GM18868 (cell line): ENCODE measurements around the gene CFAP77.

Experiments
- ATAC-seq: cut with Tn5 transposase; IDR thresholded peaks from one replicate; pipeline ENCODE4 v1.9.1; 2021; ENCODE audit warnings: mild to moderate bottlenecking, moderate library complexity; ENCODE audit not compliant: unreplicated experiment

Gene CFAP77

DNA sequence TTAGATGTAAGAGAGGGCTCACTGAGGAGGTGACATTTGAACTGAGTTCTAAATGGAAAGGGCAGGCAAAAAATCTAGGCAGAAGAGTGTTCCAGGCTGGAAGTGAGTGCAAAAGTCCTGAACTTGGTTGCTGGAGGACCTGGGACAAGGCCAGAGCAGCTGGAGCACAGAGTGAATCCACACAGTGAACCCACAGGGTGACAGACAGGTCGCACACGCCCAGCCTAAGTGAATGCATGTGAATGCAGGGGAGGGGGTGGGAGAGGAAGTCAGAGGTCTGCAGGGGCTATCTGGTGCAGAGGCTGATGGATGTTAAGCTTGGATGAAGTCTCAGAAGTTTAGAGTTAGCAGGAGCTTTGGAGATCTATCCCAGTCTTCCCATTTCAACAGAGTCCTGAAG, 2.8 kb upstream of the CFAP77 start:
- ATAC-seq, result no peak

- ATAC-seq, result no peak
Observed at GRCh38 chr9:132408521-132408920, 1.5 kb upstream of the CFAP77 start.

- no peak for ATAC-seq
Observed at GRCh38 chr9:132410642-132411041, 631 bp downstream of the CFAP77 start.

DNA sequence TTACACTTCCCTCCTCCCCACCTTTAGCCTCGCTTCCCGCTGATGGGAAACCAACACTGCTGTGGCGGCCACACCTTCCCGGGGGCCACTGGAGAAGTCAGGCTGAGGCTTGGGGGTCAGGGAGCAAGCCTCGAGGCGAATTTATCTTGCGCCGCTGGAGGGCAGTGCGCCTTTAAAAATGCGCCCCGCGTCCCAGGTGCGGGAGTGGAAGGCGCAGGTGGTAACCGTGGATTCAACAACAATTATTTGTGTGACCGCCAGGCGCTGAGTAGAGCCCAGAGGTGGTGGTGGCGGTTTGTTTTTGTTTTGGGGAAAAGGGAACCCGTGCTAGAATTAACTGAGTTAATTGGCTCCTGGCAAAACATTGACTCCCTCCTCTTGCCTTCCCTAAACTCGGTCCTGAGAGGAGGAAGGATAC, 1.1 kb downstream of the CFAP77 start:
- no peak for ATAC-seq

DNA sequence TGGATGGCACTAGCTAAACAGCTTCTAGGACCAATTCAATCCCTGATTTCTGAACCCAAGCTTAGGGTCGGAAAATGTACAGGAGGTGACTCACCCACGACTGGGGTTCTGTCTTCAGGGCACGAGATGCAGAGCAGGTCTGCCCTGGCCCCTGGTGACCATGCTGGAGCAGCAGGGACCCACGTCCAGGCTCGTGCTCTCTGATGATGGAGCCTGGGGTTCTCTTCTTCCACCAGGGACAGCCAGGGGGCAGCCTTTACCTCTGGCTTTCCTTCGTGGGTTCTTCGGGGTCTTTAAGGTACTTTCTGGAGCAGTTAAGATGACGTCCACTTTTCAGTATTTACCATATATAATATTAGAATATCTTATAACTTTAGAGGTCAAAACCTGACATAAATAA, 2.1 kb downstream of the CFAP77 start:
- ATAC-seq, result no peak

DNA sequence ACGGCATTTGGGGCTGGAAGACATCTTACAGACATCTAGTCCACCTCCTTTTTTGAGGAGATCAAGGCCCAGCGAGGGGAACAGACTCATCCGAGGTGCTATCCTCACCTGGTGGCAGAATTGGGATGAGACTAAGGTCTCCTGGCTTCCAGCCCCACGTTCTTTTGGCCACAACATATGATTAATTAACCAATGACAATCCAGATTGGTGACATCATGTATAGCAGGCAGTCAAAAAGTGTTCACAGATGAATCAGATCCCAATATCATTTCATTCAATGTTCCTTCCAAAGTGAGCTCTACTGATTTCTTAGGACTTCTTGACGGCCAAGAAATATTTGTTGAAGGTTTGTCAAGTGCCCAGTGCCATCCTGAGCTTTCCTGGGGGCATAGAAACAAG, 3.9 kb downstream of the CFAP77 start:
- ATAC-seq, result no peak

DNA sequence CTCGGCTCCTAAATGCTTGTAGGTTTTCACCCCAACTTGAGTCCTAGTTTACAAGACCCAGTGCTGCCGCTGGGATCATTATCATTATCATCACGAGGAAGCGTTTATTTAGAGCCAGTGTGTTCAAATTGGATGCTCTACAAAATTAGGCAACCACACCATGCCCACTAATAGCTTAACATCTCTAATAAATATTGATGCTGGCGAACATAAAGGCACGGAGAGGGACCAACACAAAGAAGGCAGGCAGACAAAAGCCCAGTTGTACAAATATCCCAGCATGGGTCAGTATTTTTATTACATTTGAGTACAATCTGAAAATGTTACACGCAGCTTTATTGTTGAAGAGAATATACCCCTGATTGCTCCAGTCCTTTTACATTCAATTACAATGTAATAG, 4.7 kb downstream of the CFAP77 start:
- no peak for ATAC-seq

- no peak for ATAC-seq
Observed at GRCh38 chr9:132415181-132415580, 5.2 kb downstream of the CFAP77 start.

DNA sequence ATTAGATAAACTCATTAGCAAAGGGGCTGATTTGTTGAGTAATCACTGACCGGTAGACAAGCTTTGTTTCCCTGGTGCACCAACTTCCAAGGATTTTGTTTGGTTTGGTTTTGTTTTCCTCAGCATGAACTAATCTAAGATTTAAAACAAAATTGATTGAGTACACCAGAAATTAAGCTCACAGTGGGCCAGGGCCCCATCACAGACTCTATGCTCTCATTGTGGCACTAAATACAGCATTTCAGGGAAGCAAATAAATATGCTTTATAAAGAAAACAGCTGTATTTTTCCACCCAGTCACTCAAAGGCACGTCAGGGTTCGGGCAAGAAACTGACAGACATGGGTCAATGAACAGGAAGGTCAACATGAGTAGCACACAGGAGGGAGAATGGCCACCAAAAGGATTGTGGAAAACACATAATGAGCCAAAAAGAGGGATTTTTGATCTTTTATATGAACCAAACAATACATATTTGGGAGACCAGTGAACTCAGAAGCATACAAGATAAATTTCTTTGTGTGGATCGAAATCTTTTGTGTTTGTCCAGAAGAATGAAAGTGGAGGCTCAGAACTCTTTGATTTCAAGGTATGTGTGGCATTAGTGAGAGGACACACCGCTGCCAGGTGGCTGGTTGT, 8.8 kb downstream of the CFAP77 start:
- ATAC-seq, result no peak

- ATAC-seq, result no peak
Observed at GRCh38 chr9:132422574-132422973, 12.6 kb downstream of the CFAP77 start.

DNA sequence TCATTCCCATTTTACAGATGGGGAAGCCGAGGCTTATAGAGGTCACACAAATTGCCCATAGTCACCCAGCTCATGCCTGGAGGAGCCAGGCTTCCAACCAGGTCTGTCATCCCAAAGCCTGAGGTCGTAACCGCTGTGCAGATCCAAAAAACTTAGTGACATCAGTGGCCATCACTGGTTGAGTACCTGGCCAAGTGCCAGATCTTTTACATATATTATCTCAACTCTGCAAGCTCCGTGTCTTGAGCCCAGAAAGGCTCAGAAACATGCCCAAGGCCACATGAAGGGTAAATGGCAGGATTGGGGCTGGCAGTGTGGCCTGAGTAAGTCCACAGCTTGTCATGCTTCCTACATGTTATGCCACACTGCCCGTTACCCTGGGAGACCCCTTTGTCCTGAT, 13.5 kb downstream of the CFAP77 start:
- ATAC-seq, result no peak

DNA sequence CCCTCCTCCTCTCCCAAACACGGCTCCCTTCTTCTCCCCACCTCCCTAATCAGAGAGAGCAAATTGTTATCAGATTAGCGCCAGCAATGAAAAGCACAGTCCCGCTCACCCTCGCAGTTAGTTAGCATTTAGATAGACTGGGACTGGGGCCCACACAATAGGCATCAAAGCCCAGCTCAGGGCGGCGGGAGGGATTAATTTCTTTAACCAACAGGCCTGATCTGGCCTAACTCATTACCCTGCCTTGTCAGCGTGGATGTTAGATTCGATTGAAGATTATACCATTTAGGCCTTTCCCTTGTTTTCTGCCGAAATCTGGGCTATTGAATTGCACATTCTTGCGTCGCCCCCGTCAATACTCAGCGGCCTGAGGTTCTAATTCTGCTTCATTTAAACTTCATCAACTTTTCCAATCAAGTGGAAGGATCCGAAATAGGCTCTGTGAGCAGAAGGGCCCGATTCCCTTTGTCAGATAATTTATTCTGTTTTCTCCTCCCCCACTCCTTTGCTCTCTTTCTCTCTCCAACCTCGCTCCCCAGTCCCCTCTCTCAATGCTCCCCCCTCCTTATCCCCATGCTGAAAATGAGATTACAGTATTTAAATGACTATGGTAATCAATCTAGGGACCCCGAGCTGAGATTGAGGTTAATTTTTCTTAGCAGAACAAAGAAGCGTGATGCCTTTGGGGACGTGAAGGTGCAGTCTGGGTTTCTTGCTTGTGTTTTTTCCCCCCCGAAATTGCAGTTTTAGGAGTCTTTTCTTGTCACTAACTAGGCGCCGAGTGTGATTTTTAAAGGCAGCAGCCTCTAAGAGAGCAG, 15.1 kb downstream of the CFAP77 start:
- no peak for ATAC-seq

- ATAC-seq, result no peak
Observed at GRCh38 chr9:132425675-132426062, 15.7 kb downstream of the CFAP77 start.

- no peak for ATAC-seq
Observed at GRCh38 chr9:132426639-132427414, 16.8 kb downstream of the CFAP77 start.

DNA sequence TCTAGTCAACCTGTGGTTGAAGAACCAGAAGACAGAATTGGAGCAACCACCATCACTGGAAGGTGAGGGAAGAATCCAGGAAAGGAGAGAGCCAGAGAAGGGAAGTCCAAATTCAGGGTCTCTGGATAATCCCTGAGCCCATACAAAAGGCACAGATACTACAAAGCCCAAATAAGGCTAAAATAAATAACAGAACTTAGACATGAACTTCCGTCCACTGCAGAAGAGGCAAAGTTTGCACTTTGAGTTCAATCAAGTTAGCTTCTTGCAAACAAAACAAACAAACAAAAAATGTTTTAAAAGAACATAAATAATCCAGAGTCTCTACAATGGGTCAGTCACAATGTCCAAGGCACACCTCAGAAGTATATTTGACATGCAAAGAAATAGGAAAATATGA, 21.0 kb downstream of the CFAP77 start:
- no peak for ATAC-seq

GRCh38 chr9:132434881-132435280, 24.9 kb downstream of the CFAP77 start:
- no peak for ATAC-seq

- no peak for ATAC-seq
Observed at GRCh38 chr9:132439153-132439552, 29.1 kb downstream of the CFAP77 start.

DNA sequence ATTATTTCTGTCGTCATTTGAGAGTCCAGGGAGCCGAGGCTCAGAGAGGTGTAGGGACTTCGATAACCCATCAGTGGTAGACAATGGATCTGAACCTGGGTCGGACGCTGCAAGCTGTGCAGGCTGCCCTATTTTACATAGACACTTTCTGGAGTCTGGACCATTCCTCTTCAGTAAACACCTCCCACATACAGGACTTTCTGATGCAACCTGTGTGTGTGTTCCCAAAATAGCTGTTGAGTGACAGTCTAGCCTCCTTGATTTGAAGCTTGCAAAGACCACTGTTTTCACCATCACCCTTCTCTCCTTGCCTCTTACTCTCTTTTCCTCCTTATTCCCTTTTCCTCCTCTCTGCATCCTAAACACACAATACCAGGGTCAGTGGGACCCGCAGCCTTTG, 30.7 kb downstream of the CFAP77 start:
- no peak for ATAC-seq

DNA sequence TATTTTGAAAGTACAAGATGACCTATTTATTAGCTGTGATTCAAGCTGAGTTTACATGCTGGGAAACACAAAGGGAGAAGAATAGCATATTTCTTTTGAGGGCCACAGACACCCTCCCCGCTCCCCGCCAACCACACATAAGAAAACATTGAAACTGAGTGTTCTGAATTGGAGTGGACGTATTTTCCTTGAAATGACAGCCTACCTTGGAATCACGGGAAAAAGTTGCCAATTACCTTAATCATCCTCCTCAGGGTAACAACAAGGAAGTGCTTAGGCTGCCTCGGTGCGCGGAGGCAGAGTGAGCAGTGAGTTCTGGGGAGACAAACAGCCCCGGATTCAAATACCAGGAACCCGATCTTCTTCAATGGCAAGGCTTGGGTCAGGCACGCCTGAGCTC, 31.4 kb downstream of the CFAP77 start:
- ATAC-seq, result no peak

- no peak for ATAC-seq
Observed at GRCh38 chr9:132443951-132444607, 34.1 kb downstream of the CFAP77 start.

GRCh38 chr9:132446887-132447286, 36.9 kb downstream of the CFAP77 start:
- ATAC-seq, result no peak
